Esophagus muscularis mucosa (tissue), 4 donors: Measurements from ENCODE around the gene UBTF.

ENCODE experiments used
- EP300 ChIP-seq: sonication (generic); formaldehyde crosslinking; IDR thresholded peaks from one replicate; pipeline ENCODE4 v1.6.1; 2017; ENCODE audit warnings: antibody characterized with exemption
- POLR2A ChIP-seq: fragments of 450-650 bp; IDR thresholded peaks from one replicate; pipeline ENCODE4 v1.6.1; 2017; ENCODE audit warnings: antibody characterized with exemption, moderate library complexity, mild to moderate bottlenecking, low read depth
- POLR2AphosphoS5 ChIP-seq, 2 donors: sonication (generic); formaldehyde crosslinking; IDR thresholded peaks; one replicate each; pipeline ENCODE4 v1.6.1; 2017; ENCODE audit warnings: antibody characterized with exemption in 2 of 2
- TF ChIP-seq, protein P1 (sequence below), 3 experiments: fragments of 200-600 bp in 2 of 3; fragments of 450-650 bp in 1 of 3; sonication (generic) in 2 of 3; IDR thresholded peaks; one replicate each; pipeline ENCODE4 v1.5.1; 2017 to 2019; ENCODE audit warnings: antibody characterized with exemption in 3 of 3, mild to moderate bottlenecking in 2 of 3, moderate library complexity in 1 of 3

- TF ChIP-seq, protein P1, sequence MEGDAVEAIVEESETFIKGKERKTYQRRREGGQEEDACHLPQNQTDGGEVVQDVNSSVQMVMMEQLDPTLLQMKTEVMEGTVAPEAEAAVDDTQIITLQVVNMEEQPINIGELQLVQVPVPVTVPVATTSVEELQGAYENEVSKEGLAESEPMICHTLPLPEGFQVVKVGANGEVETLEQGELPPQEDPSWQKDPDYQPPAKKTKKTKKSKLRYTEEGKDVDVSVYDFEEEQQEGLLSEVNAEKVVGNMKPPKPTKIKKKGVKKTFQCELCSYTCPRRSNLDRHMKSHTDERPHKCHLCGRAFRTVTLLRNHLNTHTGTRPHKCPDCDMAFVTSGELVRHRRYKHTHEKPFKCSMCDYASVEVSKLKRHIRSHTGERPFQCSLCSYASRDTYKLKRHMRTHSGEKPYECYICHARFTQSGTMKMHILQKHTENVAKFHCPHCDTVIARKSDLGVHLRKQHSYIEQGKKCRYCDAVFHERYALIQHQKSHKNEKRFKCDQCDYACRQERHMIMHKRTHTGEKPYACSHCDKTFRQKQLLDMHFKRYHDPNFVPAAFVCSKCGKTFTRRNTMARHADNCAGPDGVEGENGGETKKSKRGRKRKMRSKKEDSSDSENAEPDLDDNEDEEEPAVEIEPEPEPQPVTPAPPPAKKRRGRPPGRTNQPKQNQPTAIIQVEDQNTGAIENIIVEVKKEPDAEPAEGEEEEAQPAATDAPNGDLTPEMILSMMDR (IDR thresholded peaks at IDR 0.05): no peak
- TF ChIP-seq POLR2AphosphoS5 (IDR thresholded peaks at IDR 0.05) (no peak), POLR2A (no peak), EP300 (no peak)
Observed at GRCh38 chr17:44249501-44250246, 30.2 kb upstream of the UBTF start.
